ENCODE measurements around the gene CTNNA3.

CTNNA3 gene

DNA sequence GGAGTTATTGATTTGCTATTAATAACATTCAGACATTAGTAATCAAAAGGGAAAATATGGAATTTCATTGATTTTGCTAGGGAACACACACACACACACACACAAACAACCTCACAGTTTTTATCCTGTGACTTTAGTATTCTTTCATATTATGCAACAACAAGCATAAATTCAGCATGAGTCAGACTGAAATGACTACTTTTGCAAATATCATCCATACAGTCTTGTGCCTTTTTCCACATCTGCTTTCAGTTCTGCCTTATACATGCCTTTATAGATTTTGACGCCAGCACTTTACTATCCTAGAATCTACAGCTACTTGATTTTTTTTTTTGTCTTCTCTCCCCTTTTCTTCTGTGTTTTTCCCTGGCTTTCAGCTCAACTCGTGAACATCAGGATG is 1745.9 kb downstream of the CTNNA3 start:
- DNase-seq, result no peak

DNA sequence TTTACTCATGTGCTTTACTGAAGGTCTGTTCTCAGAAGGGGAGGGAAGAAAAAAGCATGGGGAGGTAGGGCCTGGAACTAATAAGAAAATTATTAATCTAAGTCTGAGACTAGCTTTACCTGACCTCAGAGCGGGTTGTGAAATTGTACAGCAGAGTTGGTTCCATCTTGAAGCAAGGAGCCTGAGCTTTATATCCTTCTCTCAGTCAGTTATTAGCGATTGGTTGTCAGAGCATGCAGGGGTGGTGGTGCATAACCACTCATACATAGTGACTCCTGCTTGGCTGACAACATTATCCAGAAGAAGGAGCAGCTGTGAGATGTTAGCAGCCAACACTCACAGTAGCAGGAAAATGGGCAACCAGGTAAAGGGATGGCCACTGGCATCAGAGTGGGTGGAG is 1746.5 kb downstream of the CTNNA3 start:
- DNase-seq, result no peak

DNA sequence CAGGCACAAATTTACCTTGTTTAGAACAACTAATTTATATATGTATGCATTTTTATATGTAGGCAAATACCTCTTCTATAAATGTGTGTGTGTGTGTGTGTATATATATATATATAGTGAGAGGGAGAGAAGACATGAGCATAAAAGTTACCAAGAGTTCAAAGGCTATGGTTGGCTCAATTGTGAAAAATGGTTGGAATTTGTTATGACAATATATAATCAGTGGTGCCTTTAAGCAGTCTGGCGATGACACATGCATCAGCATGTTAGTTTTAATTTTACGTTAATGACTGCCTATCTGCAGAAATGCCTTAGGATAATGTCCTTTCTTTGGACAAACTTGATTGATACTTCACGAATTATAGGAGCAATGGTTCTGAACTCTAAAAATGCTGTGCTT is 1750.9 kb downstream of the CTNNA3 start:
- DNase-seq, result no peak

GRCh38 chr10:65943451-65943850 is 1752.5 kb downstream of the CTNNA3 start:
- DNase-seq, result no peak

DNA sequence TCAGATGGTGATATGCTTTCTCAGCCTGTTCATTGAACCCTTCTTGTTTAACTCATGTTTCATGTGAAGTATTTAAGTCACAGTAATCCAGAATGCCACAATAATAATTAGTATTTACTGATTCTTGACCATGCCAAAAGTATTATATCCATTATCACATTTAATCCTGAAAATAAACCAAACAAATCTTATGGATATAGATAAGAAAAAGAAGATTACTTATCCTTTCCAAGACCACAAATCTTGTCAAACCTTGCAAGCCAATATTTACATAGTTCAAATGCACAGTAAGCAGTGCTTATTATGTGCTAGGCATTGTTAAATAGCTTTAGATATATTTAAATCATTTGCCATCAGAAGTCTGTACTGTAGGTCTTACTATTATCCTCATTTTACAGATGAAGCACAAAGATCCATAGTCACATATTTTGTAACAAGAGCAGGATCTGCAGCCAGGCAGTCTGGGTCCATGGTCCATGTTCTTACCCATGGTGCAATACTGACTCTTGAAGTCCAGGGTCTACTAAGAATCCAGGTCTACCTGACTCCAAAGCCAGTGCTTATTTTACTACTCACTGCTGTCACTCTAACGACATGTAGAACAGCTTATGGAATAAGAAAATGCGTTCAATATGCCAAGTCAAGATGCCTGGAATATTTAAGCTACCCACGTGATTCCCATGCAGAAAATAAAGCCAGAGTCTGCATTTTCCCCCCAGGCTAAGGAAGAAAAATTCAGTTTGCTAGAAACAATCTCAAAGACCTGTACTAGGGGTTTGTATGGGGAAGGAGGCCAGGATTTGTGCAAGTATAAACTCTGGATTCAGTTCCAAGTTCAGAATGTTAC is 1755.0 kb downstream of the CTNNA3 start:
- DNase-seq, result no peak

DNA sequence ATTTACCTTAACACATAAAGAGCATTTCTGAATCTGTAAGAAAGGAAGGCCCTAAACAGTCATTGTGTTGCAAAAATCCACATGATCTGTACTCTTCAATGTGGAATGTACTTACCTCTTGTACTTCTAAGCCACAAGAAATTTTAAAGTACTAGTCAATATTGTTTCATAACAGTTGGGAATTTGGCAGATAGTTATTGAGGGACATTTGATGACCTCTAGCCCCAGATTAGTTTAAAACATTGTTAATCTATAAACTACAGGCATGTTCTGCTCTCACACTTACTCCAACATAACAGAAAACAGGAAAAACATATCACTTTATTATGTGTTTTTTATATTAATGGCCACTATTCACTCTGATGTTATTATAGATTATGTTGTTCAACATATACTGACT is 1755.9 kb downstream of the CTNNA3 start:
- no peak for DNase-seq

- DNase-seq, result no peak
Observed at GRCh38 chr10:65931291-65932070, 1764.5 kb downstream of the CTNNA3 start.

- no peak for DNase-seq
Observed at GRCh38 chr10:65911151-65911835, 1784.7 kb downstream of the CTNNA3 start.

DNA sequence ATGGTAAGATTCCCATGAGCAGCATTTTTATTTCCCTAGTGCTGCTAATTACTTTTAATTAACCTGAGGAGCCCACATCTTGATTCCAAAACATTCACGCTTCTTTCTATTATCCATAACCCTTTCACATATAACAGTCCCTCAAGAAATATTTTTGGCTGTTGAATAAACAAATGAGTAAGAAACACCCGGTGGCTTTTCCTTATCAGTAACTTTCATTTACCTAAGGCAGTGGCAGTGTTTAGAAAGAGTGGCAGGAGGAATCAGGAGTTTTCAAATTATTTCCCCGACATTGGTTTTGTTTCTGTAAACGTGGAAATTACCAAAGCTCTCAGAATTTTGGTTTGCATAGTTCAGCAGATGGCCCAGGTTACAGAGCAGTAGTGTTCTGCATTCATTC is 1785.8 kb downstream of the CTNNA3 start:
- DNase-seq, result no peak

- no peak for DNase-seq
Observed at GRCh38 chr10:65907199-65907712, 1788.7 kb downstream of the CTNNA3 start.

- DNase-seq, result no peak
Observed at GRCh38 chr10:65903620-65904019, 1792.4 kb downstream of the CTNNA3 start.

DNA sequence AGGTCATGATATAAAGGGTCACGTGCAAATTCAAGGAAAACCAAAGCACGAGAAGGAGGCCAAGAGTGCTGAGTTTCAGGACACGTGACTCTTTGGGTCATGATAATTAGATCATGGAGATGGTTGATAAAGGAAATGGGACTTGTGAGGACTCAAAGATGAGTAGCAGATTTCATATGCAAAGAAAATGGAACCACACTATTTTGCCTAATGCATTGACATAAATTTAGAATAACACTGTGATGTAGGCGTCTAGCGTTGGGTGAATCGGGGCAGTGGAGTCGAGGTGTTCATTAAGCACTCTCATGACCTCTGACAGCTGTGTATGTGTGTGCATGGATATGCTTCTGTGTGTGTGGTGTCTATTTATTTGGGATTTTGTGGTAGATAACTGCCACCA is 1795.7 kb downstream of the CTNNA3 start:
- no peak for DNase-seq

- DNase-seq, result no peak
Observed at GRCh38 chr10:65898055-65898454, 1797.9 kb downstream of the CTNNA3 start.

GRCh38 chr10:65894961-65895360 is 1801.0 kb downstream of the CTNNA3 start:
- DNase-seq, result no peak

DNA sequence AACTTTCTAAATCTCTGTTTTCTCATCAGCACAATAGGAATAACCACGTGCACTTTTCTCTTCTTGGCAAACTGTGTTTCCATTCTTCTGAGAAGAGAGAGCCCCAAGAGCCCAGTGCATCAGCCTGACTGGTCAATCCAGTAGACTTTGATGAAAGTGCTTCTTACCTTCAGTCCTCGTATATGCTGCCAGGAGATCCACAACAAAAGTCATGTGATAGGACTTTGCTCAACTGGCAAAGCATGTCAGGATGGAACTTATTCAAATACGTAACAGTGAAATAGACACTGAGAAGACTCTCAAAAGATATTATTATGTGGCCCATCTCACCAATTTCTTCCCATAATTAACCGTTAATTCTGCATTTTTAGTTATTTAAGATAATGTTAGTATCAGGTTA is 1801.6 kb downstream of the CTNNA3 start:
- DNase-seq, result no peak

DNA sequence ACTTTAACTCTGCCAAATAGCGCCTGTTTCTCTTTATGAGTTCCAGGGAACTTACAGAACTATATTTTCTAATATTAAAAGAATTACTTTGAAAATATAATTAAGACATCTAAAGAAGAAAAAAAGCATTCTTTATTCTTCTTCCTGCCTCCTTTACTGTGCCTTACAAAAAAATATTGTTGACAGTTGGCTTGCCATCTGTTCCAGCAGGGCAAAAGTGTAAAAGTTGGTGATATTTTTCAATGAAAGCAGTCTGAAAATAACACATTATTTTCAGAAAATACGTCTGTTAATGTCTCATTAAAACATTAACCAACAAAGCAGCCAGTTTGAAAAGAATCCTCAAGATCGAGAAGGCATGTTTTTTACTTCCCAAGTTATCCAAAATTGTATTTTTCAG is 1802.3 kb downstream of the CTNNA3 start:
- DNase-seq, result no peak

DNA sequence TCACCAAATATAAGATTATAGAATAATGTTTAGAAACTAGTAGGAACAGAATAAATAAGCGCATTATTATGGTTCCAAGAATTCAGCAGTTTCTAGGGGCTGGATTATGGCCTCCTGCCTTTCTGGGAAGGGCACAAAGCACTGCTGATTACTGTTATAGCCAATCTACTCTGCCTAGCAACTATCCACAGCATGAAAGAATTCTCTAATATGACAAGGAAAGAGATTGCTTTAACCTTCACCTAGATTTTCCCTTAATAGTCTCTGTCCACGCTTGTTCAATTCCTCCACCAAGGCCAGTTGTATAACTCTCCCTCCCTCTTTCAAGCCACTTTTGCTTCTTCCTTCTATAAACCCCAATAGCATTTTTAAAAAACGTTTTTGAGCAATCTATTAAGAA is 1803.7 kb downstream of the CTNNA3 start:
- DNase-seq, result no peak

DNA sequence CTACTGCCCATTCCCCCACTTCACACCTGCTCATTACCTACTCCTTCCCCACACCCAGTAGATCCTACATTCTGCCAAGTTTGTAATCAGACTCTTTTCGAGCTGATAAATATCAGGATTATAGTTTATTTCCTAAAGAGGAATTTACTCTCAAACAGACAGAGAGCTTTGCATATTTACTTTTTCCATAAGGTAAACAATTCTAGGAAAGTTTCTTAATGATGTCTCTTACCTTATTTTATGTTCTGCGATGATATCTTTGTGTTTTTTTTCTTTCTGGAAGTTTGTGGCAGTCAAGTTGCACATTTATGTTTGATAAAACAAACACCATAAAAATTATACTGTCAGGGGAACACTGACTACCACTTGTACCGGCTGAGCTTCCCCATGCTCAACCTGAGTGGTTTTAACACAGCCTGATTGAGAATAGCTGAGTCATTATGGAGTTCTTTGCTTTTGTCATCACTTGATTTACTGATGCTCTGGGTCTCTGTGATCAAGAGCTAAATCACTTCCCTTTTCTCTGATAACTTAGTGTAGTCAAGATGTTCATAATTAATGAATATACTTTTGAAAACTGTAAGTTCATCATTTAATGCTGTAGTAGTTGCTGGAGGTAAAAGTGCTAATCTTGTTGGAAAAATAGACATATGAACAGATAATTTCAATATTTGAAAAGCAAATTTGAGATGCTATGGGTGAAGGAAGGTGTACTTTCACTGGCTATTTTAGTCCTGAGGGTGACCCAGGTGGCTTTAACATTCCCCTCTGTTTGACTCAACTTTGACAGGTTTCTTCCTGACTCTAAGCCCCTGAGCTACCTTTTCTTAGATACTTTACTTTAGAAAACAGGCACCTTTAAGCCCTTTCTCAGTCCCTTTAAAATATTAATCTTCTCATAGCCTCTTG is 1804.7 kb downstream of the CTNNA3 start:
- no peak for DNase-seq

DNA sequence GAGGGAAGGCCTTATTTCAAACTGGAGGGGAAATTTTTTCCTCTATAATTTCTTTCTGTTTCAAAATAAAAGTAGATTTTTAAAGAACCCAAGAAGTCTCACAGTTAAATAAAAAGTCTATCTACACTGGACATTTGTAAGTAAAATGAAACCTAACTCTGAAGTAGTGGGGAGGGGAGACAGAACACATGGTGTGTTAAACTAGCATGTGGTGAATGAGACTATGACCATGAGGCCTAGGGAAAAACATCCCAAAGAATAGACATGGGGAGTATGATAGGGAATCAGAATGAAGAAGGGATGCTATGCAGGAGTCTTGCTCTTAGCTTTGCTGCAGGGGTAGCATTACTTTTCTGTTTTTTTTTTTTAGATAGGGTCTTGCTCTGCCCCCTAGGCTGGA is 1831.5 kb downstream of the CTNNA3 start:
- DNase-seq, result no peak

DNA sequence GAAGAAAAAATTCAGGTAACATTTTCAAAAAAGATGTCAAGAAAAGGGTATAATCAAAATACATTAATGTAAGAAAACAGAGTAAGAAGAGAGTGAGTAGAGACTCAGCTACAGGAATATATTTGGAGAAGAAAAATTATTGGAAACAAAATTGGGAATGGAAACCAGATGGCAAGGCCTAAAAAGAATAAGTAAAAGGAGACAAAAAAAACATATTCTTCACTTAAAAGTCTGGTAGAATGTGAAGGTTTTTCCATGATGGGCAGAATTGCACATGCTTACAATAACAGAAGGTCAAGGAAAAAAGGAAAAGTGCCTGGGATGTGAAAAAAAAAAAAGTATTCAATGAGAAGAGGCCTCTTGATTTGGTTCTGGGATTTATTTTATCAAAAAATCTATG is 1832.0 kb downstream of the CTNNA3 start:
- no peak for DNase-seq
